Osteocyte (in vitro differentiated cells): ENCODE measurements around the gene CTNNA2. TPM values are rescaled to one million over a fixed set of nuclear protein-coding genes. Genes with fewer than 3 reads are reported as not detected.

ENCODE experiments used
- DNase-seq: peaks from one replicate; pipeline ENCODE4 v3.0.0; 2021; ENCODE audit warnings: mixed read lengths; ENCODE audit not compliant: unreplicated experiment; ENCODE audit errors: extremely low spot score
- H3K27ac Mint-ChIP-seq: one replicate; pipeline ENCODE4 v1.8.0; 2021; ENCODE audit warnings: mild to moderate bottlenecking, mixed read lengths; ENCODE audit not compliant: unreplicated experiment
- H3K27me3 Mint-ChIP-seq: one replicate; pipeline ENCODE4 v1.8.0; 2021; ENCODE audit warnings: mixed read lengths; ENCODE audit not compliant: unreplicated experiment
- H3K36me3 Mint-ChIP-seq: one replicate; pipeline ENCODE4 v1.8.0; 2021; ENCODE audit warnings: mixed read lengths; ENCODE audit not compliant: unreplicated experiment
- H3K4me1 Mint-ChIP-seq: one replicate; pipeline ENCODE4 v1.8.0; 2021; ENCODE audit warnings: mixed read lengths; ENCODE audit not compliant: unreplicated experiment
- H3K4me3 Mint-ChIP-seq: one replicate; pipeline ENCODE4 v1.8.0; 2021; ENCODE audit warnings: mild to moderate bottlenecking, moderate library complexity, mixed read lengths; ENCODE audit not compliant: unreplicated experiment
- H3K9me3 Mint-ChIP-seq: one replicate; pipeline ENCODE4 v1.8.0; 2021; ENCODE audit warnings: mixed read lengths; ENCODE audit not compliant: unreplicated experiment
- CTCF ChIP-seq: fragments of 200-600 bp; sonication (generic); IDR thresholded peaks from 2 replicates; pipeline ENCODE4 v1.5.0; 2021; ENCODE audit warnings: antibody characterized with exemption, mild to moderate bottlenecking, moderate library complexity
- total RNA-seq: library from RNA; stranded (reverse); gene quantifications from 2 replicates; pipeline ENCODE4 v1.2.1, GENCODE V29; 2021

CTNNA2 gene
- total RNA-seq, 1 donor from 2014 or later: not detected

- Mint-ChIP-seq H3K4me1 (no peaks in the 10 kb centered on the region), H3K36me3 (no peaks in the 10 kb centered on the region), H3K27me3 (no peaks in the 10 kb centered on the region), H3K9me3 (peaks cover 14% of the 10 kb centered on the region), H3K4me3 (no peak overlapping the region), H3K27ac (no peak overlapping the region)
- DNase-seq: no peak
- TF ChIP-seq CTCF: no peak
Measured at GRCh38 chr2:80113399-80113798, 600.5 kb downstream of the CTNNA2 start.

- DNase-seq: no peak
- H3K27ac Mint-ChIP-seq: no peak overlapping the region
- peaks cover 24% of the 10 kb centered on the region for H3K9me3 Mint-ChIP-seq
- H3K36me3 Mint-ChIP-seq: no peaks in the 10 kb centered on the region
- H3K4me1 Mint-ChIP-seq: no peaks in the 10 kb centered on the region
- no peaks in the 10 kb centered on the region for H3K27me3 Mint-ChIP-seq
- no peak for TF ChIP-seq CTCF
- no peak overlapping the region for H3K4me3 Mint-ChIP-seq
Measured at GRCh38 chr2:80114812-80115211, 602.0 kb downstream of the CTNNA2 start.

- peaks cover 28% of the 10 kb centered on the region for H3K9me3 Mint-ChIP-seq
- H3K4me3 Mint-ChIP-seq: no peak overlapping the region
- H3K36me3 Mint-ChIP-seq: no peaks in the 10 kb centered on the region
- no peak for DNase-seq
- H3K27me3 Mint-ChIP-seq: no peaks in the 10 kb centered on the region
- no peaks in the 10 kb centered on the region for H3K4me1 Mint-ChIP-seq
- no peak for TF ChIP-seq CTCF
- no peak overlapping the region for H3K27ac Mint-ChIP-seq
Measured at GRCh38 chr2:80117401-80117800, 604.5 kb downstream of the CTNNA2 start.

- Mint-ChIP-seq H3K4me1 (no peaks in the 10 kb centered on the region), H3K4me3 (no peak overlapping the region)
- TF ChIP-seq CTCF: no peak
Measured at GRCh38 chr2:80120866-80121265, 608.0 kb downstream of the CTNNA2 start.

GRCh38 chr2:80122675-80123074 is 609.8 kb downstream of the CTNNA2 start:
- Mint-ChIP-seq H3K36me3 (no peaks in the 10 kb centered on the region), H3K27ac (no peak overlapping the region), H3K27me3 (no peaks in the 10 kb centered on the region), H3K4me1 (no peaks in the 10 kb centered on the region), H3K9me3 (peaks cover 28% of the 10 kb centered on the region), H3K4me3 (no peak overlapping the region)
- no peak for TF ChIP-seq CTCF
- DNase-seq: no peak

More at GRCh38 chr2:80120866-80121265, 608.0 kb downstream of the CTNNA2 start:
- no peak for DNase-seq
- Mint-ChIP-seq H3K36me3 (no peaks in the 10 kb centered on the region), H3K27me3 (no peaks in the 10 kb centered on the region), H3K9me3 (peaks cover 23% of the 10 kb centered on the region), H3K27ac (no peak overlapping the region)
